ENCODE measurements around the gene ADGRB2. TPM values are rescaled to one million over a fixed set of nuclear protein-coding genes. Genes with fewer than 3 reads are reported as not detected.
A peak's percentile ranks its signal among the peaks of the same experiment; 100 is the strongest.

The ADGRB2 gene
- total and polyA plus RNA-seq, 2 of the 4 experiments (the other 2 are of a cell fraction): 2.2 to 11.9 TPM

GRCh38 chr1:31695327-31695726 is 68.8 kb downstream of the ADGRB2 start:
- intact Hi-C loops (cut with micrococcal nuclease): no loop called here
- no TSS peak for BruUV-seq (replicated peaks)
- H3K9me1 ChIP-seq (ENCODE audit: insufficient read depth, low read length): peaks cover 25% of the 10 kb centered on the region
- no peak overlapping the region for H3K9ac ChIP-seq (ENCODE audit: low read depth, low read length)
- peaks cover 77% of the 10 kb centered on the region for H3K36me3 ChIP-seq (ENCODE audit: control insufficient read depth, insufficient read depth, low read length)
- no peak overlapping the region for H3K14ac ChIP-seq (replicated peaks; ENCODE audit: low read depth, low read length)
- no peak overlapping the region for H2AFZ ChIP-seq (replicated peaks; ENCODE audit: low read length, poor library complexity)
- ChIA-PET POLR2A (ENCODE audit: unreplicated experiment) (no interaction called here), CTCF (no interaction called here)
- H2BK20ac ChIP-seq (ENCODE audit: low read depth, low read length): no peak overlapping the region
- H3K18ac ChIP-seq (ENCODE audit: low read depth, low read length): no peak overlapping the region
- H2AK5ac ChIP-seq (ENCODE audit: low read depth, low read length): peak overlapping the region; percentile 44; the same call in 1 of the 2 replicates
- peaks cover 3 to 59% of the 10 kb centered on the region in 2 experiments for H3K79me1 ChIP-seq (ENCODE audit: low read depth in 1 of 2, low read length in 2 of 2)
- no peak for ATAC-seq (ENCODE audit: low read depth)
- no peak overlapping the region for H2AK9ac ChIP-seq (replicated peaks; ENCODE audit: low read depth, low read length, poor library complexity)
- in situ Hi-C loops (cut with MboI; ENCODE audit: low sequenced_read_pairs): no loop called here
- no peak overlapping the region for H3K4me3 ChIP-seq (ENCODE audit: insufficient read depth, low read depth, low read length)
- H4K8ac ChIP-seq (ENCODE audit: low read depth in 2 of 2, low read length in 2 of 2): no peak overlapping the region
- H3K4me2 ChIP-seq (ENCODE audit: low read depth, low read length): no peak overlapping the region
- TF ChIP-seq RCOR1 (IDR thresholded peaks at IDR 0.05; ENCODE audit: insufficient replicate concordance, low read length) (no peak), POLR2A (IDR thresholded peaks at IDR 0.05; ENCODE audit: low read depth, low read length) (no peak), MAZ (IDR thresholded peaks at IDR 0.05; ENCODE audit: borderline replicate concordance, low read depth, low read length) (no peak), ELK1 (IDR thresholded peaks at IDR 0.05; ENCODE audit: borderline replicate concordance, low read depth, low read length) (no peak), CEBPB (IDR thresholded peaks at IDR 0.05; ENCODE audit: low read depth, low read length) (no peak), RAD21 (IDR thresholded peaks at IDR 0.05; ENCODE audit: low read length) (no peak), MXI1 (IDR thresholded peaks at IDR 0.05; ENCODE audit: borderline replicate concordance, low read depth, low read length) (no peak), NFE2L2 (IDR thresholded peaks at IDR 0.05; ENCODE audit: low read depth, low read length) (no peak), MAFK (IDR thresholded peaks at IDR 0.05; ENCODE audit: low read depth, low read length) (no peak), SMC3 (IDR thresholded peaks at IDR 0.05; ENCODE audit: low read depth, low read length) (no peak), USF2 (IDR thresholded peaks at IDR 0.05; ENCODE audit: low read depth, low read length) (no peak), FOS (IDR thresholded peaks at IDR 0.05; ENCODE audit: low read depth, low read length) (no peak), BHLHE40 (IDR thresholded peaks at IDR 0.05; ENCODE audit: low read depth, low read length) (no peak), CHD1 (IDR thresholded peaks at IDR 0.05; ENCODE audit: low read depth, low read length) (no peak), CTCF (conservative IDR thresholded peaks at IDR 0.05; ENCODE audit: low read depth, low read length) (no peak)
- H3K27ac ChIP-seq (ENCODE audit: insufficient read depth, low read length): no peak overlapping the region
- WGBS, 2 experiments (ENCODE audit: extremely low coverage in 2 of 2, insufficient read length in 1 of 2): 100% methylated on average over 1 of the region's 5 CpGs; no CpG with 5 or more reads in 1 of the 2 experiments
- H4K20me1 ChIP-seq (ENCODE audit: insufficient read depth, low read length): no peaks in the 10 kb centered on the region
- peaks cover 25% of the 10 kb centered on the region for H3K4me1 ChIP-seq (ENCODE audit: control insufficient read depth, insufficient read depth, low read length)
- no peak overlapping the region for H3K23ac ChIP-seq (ENCODE audit: low read depth, low read length)
- no peak overlapping the region for H2BK5ac ChIP-seq (ENCODE audit: low read depth, low read length, poor library complexity, severe bottlenecking)
- no peak overlapping the region for H3K56ac ChIP-seq (ENCODE audit: extremely low read depth, insufficient read depth, low read length)
- no peak for DNase-seq
- dilution Hi-C loops (cut with HindIII; ENCODE audit: low sequenced_read_pairs, unreplicated experiment): no loop called here
- H2BK15ac ChIP-seq (ENCODE audit: low read depth, low read length): no peak overlapping the region
- no peaks in the 10 kb centered on the region for H3K9me3 ChIP-seq (ENCODE audit: control insufficient read depth, insufficient read depth, low read length)
- H3K4ac ChIP-seq (ENCODE audit: low read depth, low read length): peak overlapping the region; percentile 8; the same call in 1 of the 2 replicates
- H3K27me3 ChIP-seq (ENCODE audit: control insufficient read depth, insufficient read depth, low read length): no peaks in the 10 kb centered on the region
- H4K5ac ChIP-seq (ENCODE audit: low read depth, low read length): no peak overlapping the region
- no peak overlapping the region for H4K91ac ChIP-seq (ENCODE audit: insufficient read depth, low read depth, low read length)
- 0 out of 2 replicates have a peak overlapping the region, but pooled peaks have one; percentile 45 for H2BK120ac ChIP-seq (ENCODE audit: low read depth, low read length)

Measured in IMR-90 (cell line).